ENCODE measurements around the gene SIGLEC8.
"Not testable (repeated sequence)": the region's sequence is repeated elsewhere in the genome, so short reads cannot be mapped to it uniquely, and the experiment has no call there.

The SIGLEC8 gene

DNA sequence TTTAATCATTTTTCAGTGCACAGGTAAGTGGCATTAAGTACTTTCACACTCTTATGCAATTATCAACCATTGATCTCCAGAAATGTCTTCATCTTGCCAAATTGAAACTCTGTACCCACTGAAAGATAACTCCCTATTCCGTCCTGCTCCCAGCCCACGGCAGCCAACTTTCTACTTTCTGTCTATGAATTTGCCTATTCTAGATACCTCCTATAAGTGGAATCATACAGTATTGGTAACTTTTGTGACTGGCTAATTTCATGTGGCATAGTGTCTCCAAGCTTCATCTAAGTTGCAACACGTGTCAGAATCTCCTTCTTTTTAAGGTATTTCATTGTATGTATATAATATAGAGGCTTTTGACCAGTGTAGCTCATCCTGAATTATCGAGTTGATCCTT is 14.4 kb upstream of the SIGLEC8 start:
- DNase-seq: no peak

DNA sequence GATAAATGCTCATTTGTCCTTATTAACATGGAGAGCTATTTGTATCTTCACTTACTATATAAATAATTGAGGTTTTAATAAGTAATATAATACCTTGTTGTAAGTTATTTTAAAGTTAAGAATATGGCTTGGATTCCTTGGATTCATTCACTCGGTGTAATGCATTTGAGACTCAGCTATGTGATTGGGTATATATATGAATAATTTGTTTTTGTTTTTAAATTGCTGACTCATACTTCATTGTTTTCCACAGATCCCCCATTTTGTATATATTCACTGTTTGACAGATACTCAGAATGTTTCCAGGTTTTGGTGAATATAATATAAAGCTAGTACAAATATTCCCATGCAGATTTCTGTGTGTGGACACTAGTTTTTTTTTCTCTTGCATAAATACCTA is 13.3 kb upstream of the SIGLEC8 start:
- DNase-seq: no peak

DNA sequence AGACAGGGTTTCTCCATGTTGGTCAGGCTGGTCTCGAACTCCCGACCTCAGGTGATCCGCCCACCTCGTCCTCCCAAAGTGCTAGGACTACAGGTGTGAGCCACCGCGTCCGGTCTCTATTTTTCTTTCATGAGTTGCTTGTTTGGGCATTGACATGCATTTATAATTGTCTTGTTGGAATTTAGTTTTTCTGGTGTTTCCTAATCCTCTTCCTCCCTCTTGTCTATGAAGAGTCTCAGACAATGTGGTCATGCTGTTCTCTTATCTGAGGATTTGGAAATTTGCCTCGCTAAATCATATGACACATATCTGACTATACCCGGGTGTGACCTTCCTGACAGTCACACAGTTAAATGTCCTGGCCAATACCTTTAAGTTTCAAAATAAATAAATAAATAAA is 12.7 kb upstream of the SIGLEC8 start:
- DNase-seq: no peak

DNA sequence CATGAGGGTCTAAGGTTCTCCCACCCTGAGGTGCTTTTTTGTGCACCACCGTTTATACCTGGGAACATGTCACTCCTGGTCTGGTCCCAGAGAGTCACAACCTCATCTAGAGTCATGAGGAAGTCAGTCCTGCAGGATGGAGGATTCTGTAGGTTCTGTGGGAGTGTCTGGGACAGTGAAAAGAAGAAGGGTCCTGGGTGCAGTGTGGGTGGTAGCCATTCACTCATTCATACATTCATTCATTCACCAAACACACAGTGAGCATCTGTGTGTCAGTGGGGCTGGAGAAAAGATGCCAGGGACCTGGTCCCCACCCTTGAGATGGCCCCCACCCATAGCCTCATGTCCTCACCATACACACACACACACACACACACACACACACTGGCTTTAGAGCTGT is 11.4 kb upstream of the SIGLEC8 start:
- no peak for DNase-seq

DNA sequence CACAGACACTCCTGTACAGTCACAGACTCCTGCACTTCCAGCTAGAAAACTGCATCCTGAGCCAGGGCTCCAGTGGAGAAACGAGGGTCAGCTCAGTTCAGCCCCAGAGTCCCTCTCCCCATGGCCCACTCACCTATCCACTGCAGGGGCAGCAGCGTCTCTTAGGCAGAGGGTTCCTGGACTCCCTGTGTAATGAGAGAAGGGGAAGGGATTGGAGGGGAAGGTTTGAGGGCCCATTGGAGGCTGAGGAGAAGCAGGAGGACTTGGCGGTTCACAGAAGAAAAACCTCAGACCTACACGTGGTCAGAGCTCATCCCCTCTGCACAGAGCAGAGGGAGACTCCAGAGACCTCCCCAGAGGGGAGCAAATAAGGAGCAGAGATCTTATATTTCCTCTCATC is 10.9 kb upstream of the SIGLEC8 start:
- DNase-seq: no peak

GRCh38 chr19:51468545-51468920 is 10.3 kb upstream of the SIGLEC8 start:
- no peak for DNase-seq

DNA sequence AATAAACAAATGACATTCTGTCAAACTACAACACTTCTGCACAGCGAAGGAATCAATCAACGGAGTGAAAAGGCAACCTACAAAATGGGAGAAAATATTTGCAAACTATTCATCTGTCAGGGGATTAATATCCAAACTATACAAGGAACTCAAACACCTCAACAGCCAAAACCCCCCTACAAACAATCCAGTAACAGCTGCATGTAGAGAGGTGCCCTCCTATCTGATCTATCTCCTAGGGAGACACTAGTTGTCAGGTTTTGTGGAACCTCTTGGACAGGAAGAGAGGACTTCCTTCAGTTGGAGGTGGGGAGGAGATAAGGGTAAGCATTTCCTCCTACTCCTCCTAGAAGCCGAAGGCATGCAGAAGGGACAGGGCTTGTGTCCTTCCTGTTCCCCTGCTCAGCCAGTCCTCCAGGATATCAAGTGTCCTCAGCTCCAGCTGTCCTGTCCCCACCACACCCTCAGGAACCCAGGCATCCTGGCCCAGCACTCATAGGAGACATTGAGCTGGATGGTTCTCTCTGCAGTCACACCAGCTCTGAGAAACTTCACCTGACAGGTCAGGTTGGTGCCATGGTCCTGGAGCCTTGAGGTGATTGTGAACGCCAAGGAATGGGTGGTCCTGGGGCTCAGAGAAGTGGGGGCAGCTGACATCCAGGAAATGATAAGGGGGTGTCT is 9.8 kb upstream of the SIGLEC8 start:
- DNase-seq: no peak

GRCh38 chr19:51466723-51467122 is 8.5 kb upstream of the SIGLEC8 start:
- no peak for DNase-seq

- not testable (repeated sequence) for DNase-seq
Measured at GRCh38 chr19:51463976-51464581, 5.8 kb upstream of the SIGLEC8 start.

DNA sequence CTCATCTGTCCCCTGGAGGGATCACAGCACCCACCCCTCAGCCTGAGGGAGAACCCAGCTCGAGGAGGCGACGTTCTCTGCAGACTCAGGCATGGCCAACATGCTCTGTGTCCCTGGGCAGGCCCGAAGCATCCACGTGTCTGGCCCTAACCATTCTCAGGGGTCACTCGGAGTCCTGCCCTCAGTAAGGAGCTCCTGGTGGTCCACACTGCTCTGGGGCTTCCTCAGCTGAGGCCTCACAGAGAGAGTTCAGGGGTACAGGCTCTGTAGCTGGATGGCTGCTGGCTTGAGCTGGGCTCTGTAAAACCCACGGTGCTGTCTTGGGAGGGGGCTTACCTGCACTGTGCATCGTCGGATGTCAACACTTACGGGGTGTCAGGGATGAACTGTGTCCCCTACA is 4.4 kb upstream of the SIGLEC8 start:
- no peak for DNase-seq

DNA sequence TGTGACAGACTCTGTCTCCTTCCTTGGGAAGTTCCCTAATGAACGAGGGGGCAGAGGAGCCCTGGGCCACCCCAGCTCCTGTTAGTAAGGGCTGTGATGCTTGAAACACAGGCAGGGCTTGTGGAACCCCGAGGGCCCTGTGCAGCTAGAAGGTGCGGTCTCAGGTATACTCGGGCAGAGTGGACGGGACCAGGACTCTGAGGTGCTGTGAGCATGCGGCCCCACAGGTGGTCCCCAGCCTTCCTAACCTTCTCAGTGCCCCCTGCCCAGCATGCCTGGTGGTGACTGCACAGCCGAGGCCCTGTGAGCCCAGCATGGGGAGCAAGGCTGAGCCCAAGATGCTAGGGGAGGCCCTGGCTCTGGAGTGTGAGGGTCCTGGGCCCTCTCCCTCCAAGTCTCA is 4.0 kb upstream of the SIGLEC8 start:
- DNase-seq: no peak

GRCh38 chr19:51461723-51462161 is 3.5 kb upstream of the SIGLEC8 start:
- no peak for DNase-seq

- DNase-seq: no peak
Measured at GRCh38 chr19:51460164-51460992, 2.1 kb upstream of the SIGLEC8 start.

- no peak for DNase-seq
Measured at GRCh38 chr19:51458899-51459505, 748 bp upstream of the SIGLEC8 start.

DNA sequence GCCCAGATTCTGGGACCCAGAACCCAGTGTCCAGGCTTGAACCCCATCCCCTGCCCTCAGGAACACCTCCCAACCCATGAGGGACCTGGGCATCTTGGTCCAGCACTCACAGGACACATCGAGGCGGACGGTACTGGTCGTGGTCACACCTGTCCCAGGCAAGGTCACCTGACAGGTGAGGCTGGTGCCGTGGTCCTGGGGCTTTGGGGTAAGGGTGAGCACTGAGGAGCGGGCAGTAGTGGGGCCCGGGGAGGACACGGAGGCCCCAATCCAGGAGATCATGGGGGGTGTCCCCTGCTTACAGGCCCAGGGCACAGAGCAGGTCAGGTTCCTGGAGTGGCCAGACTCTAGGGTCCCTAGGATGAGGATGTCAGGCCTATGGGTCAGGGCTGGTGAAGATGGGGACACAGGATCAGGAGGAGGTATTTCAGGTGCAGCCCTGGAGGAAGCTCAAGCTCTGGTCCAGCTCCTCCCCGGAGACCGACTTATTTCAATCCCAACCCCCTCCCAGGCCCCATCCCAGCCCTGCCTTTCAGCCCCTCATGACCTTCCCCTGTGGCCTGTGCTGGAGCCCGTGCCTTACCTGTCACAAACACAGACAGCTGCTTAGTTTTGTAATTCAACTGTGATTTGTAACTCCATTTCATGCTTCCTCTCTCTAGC is 772 bp downstream of the SIGLEC8 start:
- DNase-seq: no peak

DNA sequence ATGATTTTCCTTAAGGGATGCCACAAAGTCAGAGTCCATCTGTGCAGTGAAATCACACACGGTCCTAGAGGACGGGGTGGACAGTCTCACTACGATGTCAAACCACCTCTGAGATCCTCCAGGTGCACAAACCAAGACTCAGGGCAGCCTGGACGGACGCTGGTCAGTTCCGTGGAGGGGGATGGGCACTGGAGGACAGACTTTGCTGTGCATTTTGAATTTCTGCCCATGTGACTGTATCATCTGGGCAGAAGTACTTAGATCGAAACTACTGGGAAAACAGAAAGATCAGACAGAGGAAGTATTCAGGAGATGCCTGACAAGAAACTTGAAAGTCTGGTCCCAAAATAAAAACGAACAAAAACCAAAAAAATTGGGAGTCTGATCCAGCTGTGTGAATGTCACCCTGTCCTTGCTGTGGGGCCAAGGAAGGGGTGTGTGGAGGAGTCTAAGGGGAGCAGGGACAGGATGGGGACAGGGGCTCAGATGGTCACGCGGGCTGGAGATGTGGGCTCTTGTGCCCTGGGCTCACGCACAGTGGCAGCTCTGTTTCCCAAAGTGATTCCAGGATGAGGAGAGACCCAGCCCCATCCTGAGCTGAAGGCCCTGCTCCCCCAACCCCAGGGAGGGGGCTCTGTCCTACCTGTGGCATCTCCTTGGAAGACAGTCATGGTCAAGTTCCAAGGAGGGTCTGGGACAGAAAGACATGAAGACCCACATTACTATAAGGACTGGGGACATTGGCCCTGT is 1.5 kb downstream of the SIGLEC8 start:
- DNase-seq: no peak

- DNase-seq: no peak
Measured at GRCh38 chr19:51450730-51451307, 7.4 kb downstream of the SIGLEC8 start.

DNA sequence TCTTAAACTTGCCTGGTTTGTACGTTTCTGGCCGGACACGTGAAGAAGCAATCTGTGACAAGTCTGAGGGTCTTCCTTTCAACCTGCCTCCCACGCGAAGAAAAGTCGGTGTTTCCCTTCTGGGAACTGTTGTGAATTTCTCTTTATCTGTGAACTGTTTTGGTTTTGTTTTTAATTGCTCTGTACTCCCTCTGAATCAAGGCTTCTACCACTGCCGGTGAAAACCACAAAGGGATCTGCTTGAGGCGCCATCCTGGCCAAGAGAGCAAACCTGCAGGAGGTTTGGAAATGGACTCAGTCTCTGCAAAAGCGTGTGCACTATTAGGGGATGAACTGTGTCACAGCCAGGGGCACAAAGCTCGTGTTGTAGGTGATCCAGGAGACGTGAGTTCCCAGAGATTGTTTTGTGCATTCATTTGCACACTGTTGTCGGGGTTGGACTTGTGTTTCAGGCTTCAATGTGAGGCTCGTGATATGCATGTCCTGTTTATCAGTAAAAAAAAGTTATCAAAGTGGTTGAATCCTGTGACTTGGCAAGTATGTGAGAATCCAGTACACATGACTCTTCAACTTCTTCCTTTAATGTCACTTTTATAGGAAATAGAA is 9.7 kb downstream of the SIGLEC8 start:
- no peak for DNase-seq

- no peak for DNase-seq
Measured at GRCh38 chr19:51448011-51448410, 10.2 kb downstream of the SIGLEC8 start.

DNA sequence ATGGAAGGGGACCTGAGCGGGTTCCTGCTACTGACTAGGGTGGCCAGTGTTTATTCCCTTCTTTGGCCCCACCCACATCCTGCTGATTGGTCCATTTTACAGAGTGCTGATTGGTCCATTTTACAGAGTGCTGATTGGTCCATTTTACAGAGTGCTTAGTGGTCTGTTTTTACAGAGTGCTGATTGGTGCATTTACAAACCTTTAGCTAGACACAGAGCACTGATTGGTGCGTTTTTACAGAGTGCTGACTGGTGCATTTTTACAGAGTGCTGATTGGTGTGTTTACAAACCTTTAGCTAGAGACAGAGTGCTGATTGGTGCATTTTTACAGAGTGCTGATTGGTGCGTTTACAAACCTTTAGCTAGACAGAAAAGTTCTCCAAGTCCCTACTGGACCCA is 10.7 kb downstream of the SIGLEC8 start:
- not testable (repeated sequence) for DNase-seq
